Muscle layer of duodenum (tissue), 2 donors: ENCODE data around the gene FGGY.

Experiments
- H3K27ac ChIP-seq: one replicate; pipeline ENCODE4 v1.7.0; 2013; ENCODE audit warnings: mild to moderate bottlenecking, low read length
- H3K27me3 ChIP-seq: one replicate; pipeline ENCODE4 v1.7.0; 2013; ENCODE audit warnings: low read depth, mild to moderate bottlenecking, control low read depth, low read length
- H3K36me3 ChIP-seq, 2 donors: one replicate each; pipeline ENCODE4 v1.7.0; 2013; ENCODE audit warnings: low read length in 2 of 2, control low read depth in 1 of 2, mild to moderate bottlenecking in 1 of 2; ENCODE audit not compliant: insufficient read depth in 2 of 2, control insufficient read depth in 1 of 2
- H3K4me1 ChIP-seq, 2 donors: one replicate each; pipeline ENCODE4 v1.7.0; 2013; ENCODE audit warnings: low read length in 2 of 2, mild to moderate bottlenecking in 2 of 2, control low read depth in 1 of 2, moderate library complexity in 1 of 2; ENCODE audit not compliant: insufficient read depth in 2 of 2, control insufficient read depth in 1 of 2
- H3K4me3 ChIP-seq, 2 donors: one replicate each; pipeline ENCODE4 v1.7.0; 2013; ENCODE audit warnings: low read length in 2 of 2, low read depth in 1 of 2, mild to moderate bottlenecking in 1 of 2
- H3K9me3 ChIP-seq, 2 donors: one replicate each; pipeline ENCODE4 v1.7.0; 2013; ENCODE audit warnings: low read length in 2 of 2, control low read depth in 1 of 2, mild to moderate bottlenecking in 1 of 2; ENCODE audit not compliant: control insufficient read depth in 1 of 2
- donor health status: healthy.

Gene FGGY

GRCh38 chr1:59510249-59510648 is 213.4 kb downstream of the FGGY start:
- H3K27me3 ChIP-seq: no peaks in the 10 kb centered on the region
- no peaks in the 10 kb centered on the region for H3K36me3 ChIP-seq
- H3K9me3 ChIP-seq: no peaks in the 10 kb centered on the region
- no peak overlapping the region for H3K4me3 ChIP-seq
- peaks cover 0 to 21% of the 10 kb centered on the region in 2 donors for H3K4me1 ChIP-seq
- no peak overlapping the region for H3K27ac ChIP-seq

DNA sequence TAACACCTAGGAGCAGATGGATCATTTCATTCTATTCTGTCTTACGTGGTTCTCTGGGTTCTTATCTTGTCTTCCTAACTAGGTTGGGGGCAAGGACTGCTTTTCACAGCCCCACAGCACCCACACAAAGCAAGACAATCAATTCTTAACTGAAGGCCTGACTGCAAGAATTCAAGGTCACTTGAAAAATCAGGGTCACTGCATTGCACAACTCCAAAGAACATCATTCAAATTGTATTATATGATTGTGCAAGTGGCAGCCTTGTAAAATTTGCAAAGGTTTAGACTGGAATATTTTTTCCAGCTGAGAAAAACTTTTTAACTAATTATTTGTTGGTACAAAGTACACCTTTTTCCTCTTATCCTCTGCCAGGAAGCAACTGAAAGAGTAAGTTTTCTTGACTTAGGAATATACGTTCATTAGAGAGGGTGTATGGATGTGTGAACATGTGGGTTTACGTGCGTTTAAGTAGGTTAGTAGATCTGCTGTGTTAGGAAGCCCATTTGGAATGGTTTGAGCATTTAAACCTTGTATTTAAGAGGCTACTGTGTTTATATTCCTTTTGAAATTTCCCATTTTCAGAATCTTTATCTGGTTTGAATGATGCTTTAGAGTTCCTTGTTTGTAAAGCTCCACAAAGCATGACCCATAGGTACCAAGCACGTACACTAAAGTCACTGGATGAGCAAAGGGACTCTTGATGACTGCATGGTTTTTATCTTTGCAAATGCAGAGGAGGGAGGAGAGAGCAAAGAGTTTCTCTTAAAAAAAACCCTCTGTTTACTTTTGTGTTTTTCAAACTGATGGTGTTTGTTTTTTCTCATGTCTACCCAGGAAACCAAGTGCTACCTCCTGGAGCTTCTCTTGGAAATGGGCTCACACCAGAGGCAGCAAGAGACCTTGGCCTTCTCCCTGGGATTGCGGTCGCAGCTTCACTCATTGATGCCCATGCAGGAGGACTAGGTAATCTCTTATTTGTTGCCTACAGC is 214.9 kb downstream of the FGGY start:
- Histone ChIP-seq H3K9me3 (no peaks in the 10 kb centered on the region), H3K36me3 (no peaks in the 10 kb centered on the region), H3K27me3 (no peaks in the 10 kb centered on the region), H3K27ac (no peak overlapping the region), H3K4me1 (peaks cover 0 to 21% of the 10 kb centered on the region in 2 donors), H3K4me3 (no peak overlapping the region)

DNA sequence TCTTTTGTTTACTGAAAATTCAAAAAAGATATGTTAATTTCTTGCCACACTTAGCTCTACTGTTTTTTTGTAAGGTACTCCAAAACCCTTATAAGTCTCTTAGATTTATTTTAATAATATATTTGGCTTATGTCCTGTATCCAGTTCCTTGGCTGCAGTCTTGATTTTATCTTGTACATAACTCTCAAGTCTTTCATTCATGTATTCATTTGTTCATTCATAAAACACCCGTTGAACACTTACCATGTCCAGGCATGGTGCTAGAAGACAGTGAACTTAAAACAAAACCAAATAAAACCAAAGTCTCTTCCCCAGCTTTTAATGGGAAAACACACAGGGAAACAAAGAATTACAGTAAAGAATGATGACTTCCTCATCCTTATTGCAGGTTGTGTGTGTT is 215.8 kb downstream of the FGGY start:
- H3K27ac ChIP-seq: no peak overlapping the region
- H3K9me3 ChIP-seq: no peaks in the 10 kb centered on the region
- H3K36me3 ChIP-seq: no peaks in the 10 kb centered on the region
- H3K4me1 ChIP-seq: peaks cover 0 to 21% of the 10 kb centered on the region in 2 donors
- no peak overlapping the region for H3K4me3 ChIP-seq
- no peaks in the 10 kb centered on the region for H3K27me3 ChIP-seq

- Histone ChIP-seq H3K4me3 (no peak overlapping the region), H3K27ac (no peak overlapping the region), H3K9me3 (no peaks in the 10 kb centered on the region), H3K27me3 (no peaks in the 10 kb centered on the region), H3K4me1 (peaks cover 0 to 11% of the 10 kb centered on the region in 2 donors), H3K36me3 (no peaks in the 10 kb centered on the region)
These were observed 217.4 kb downstream of the FGGY start for GRCh38 chr1:59514061-59514909.

DNA sequence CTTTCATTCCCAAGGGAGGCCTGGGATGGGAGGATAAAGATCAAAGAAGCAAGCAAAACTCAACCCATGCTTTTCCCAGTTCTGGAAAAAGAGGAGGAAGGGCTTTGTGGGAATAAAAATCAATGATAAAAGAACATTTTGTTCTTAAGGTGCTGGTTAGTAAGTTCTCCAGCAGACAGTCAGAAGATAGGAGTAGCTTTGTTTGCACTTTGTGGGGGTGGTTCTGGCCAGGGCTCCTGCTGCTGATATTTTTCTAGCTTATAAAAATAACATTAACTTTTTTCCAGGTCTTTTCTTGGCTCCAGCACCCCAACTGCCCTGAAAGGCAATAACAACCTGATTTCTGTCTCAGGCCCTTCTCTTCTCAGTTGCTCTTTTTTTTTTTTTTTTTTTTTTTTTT is 220.0 kb downstream of the FGGY start:
- Histone ChIP-seq H3K27ac (no peak overlapping the region), H3K36me3 (no peaks in the 10 kb centered on the region), H3K4me1 (peaks cover 0 to 16% of the 10 kb centered on the region in 2 donors), H3K4me3 (no peak overlapping the region), H3K27me3 (no peaks in the 10 kb centered on the region), H3K9me3 (no peaks in the 10 kb centered on the region)

DNA sequence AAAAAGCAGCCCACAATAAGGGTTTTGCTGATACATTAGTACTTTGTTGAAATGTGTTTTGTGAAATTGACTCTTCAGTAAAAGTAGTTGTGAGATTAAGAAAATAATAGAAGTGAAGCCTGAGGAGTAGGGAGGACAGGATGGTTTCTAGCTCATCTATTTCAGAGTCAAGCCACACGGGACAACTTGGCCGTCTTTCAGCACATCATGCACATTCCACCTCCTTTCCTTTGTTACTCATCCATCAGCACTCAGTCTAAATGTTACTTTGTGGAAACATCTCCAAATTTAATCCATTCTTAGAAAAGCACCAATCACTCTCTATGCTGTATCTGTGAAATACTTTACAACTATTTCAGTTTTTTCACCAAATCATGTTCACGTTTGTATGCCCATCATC is 223.3 kb downstream of the FGGY start:
- H3K9me3 ChIP-seq: no peaks in the 10 kb centered on the region
- H3K36me3 ChIP-seq: no peaks in the 10 kb centered on the region
- H3K4me3 ChIP-seq: no peak overlapping the region
- no peak overlapping the region for H3K27ac ChIP-seq
- no peaks in the 10 kb centered on the region for H3K27me3 ChIP-seq
- peaks cover 0 to 16% of the 10 kb centered on the region in 2 donors for H3K4me1 ChIP-seq

- Histone ChIP-seq H3K27me3 (no peaks in the 10 kb centered on the region), H3K4me1 (peaks cover 0 to 16% of the 10 kb centered on the region in 2 donors), H3K4me3 (no peak overlapping the region), H3K27ac (peak overlapping the region; percentile 17), H3K36me3 (no peaks in the 10 kb centered on the region), H3K9me3 (no peaks in the 10 kb centered on the region)
These were observed 224.0 kb downstream of the FGGY start for GRCh38 chr1:59520827-59521418.

DNA sequence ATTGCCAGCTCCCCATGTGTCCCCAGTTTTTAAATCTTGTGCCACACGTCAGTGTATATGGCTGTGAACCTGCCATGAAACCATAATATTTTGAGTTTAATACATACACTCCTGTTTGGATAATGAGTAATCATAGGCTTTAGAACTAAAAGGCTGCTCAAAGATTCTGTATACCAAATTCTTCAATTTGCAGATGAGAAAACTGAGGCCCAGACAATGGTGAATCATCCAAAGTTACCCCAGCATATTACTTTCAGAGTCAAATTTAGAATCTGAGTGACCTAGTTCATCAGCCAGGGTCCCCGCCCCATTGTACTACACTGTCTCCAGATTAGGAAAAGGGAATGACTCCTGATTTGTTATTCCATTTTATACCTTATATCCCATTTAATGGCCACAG is 224.6 kb downstream of the FGGY start:
- H3K9me3 ChIP-seq: no peaks in the 10 kb centered on the region
- no peaks in the 10 kb centered on the region for H3K36me3 ChIP-seq
- H3K4me3 ChIP-seq: no peak overlapping the region
- H3K27ac ChIP-seq: peak overlapping the region; percentile 17
- H3K27me3 ChIP-seq: no peaks in the 10 kb centered on the region
- H3K4me1 ChIP-seq: peaks cover 0 to 16% of the 10 kb centered on the region in 2 donors

GRCh38 chr1:59522925-59523505 is 226.1 kb downstream of the FGGY start:
- H3K4me3 ChIP-seq: no peak overlapping the region
- no peaks in the 10 kb centered on the region for H3K36me3 ChIP-seq
- H3K27ac ChIP-seq: no peak overlapping the region
- H3K9me3 ChIP-seq: no peaks in the 10 kb centered on the region
- H3K4me1 ChIP-seq: peaks cover 0 to 21% of the 10 kb centered on the region in 2 donors
- no peaks in the 10 kb centered on the region for H3K27me3 ChIP-seq

DNA sequence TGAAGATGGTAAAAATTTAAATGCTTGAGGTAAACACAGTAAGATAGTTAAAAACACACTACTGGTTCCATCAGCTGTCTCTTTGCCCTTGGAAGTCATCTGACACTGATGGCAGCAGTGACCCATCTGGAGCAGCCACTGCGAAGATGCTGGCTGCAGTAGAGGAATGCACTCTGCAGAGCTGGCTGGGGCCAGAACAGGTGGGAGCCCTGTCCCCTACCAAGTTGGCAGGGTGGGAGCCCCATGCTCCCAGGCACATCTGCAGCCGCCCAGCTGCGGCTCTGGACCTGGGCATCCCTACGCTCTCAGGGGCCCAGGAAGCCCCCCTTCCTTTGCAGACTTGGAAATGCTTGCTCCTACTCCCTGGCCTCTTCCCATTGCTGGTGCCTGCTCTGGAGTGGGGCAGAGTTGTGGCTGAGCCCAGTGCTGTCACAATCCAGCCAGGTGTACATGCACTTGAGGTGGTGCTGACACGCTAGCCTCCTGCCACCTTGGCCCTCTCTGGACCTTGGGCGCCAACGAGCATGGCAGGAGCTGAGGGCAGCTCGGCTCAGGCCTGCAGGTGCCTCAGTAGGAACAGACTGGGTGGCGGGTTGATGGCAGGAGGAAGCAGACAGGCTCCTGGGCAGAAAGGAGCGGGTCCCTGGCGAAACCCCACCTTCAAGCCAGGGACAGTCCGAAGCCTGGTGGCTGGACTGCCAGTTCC is 227.0 kb downstream of the FGGY start:
- Histone ChIP-seq H3K9me3 (no peaks in the 10 kb centered on the region), H3K4me1 (peaks cover 0 to 21% of the 10 kb centered on the region in 2 donors), H3K36me3 (no peaks in the 10 kb centered on the region), H3K4me3 (no peak overlapping the region), H3K27ac (no peak overlapping the region), H3K27me3 (no peaks in the 10 kb centered on the region)
